HepG2 (cell line): ENCODE data around the gene DHRS7. TPM values are rescaled to one million over a fixed set of nuclear protein-coding genes. Genes with fewer than 3 reads are reported as not detected.
A peak's percentile ranks its signal among the peaks of the same experiment; 100 is the strongest.

Experiments used
- E2F2 ChIP-seq: sonication (generic); formaldehyde crosslinking; IDR thresholded peaks from 2 replicates; pipeline ENCODE4 v1.4.0; 2020; ENCODE audit warnings: missing genetic modification reagents, borderline replicate concordance
- HDAC6 ChIP-seq: fragments of 200-600 bp; sonication (generic); IDR thresholded peaks from 2 replicates; pipeline ENCODE4 v1.7.0; 2017; ENCODE audit warnings: mild to moderate bottlenecking, antibody characterized with exemption, low read length, low read depth
- HNF4A ChIP-seq: sonication (generic); formaldehyde crosslinking; IDR thresholded peaks from 2 replicates; pipeline ENCODE4 v1.4.0; 2020; ENCODE audit warnings: missing genetic modification reagents
- HOXA3 ChIP-seq: sonication (generic); formaldehyde crosslinking; IDR thresholded peaks from 2 replicates; pipeline ENCODE4 v1.5.0; 2020; ENCODE audit warnings: missing genetic modification reagents
- IRF2 ChIP-seq: IDR thresholded peaks from 2 replicates; pipeline ENCODE4 v1.6.1; 2018; ENCODE audit warnings: missing genetic modification reagents, missing compliant biosample characterization
- KLF6 ChIP-seq: IDR thresholded peaks from 2 replicates; pipeline ENCODE4 v1.8.0; 2016; ENCODE audit warnings: missing biosample characterization, missing genetic modification reagents
- KMT2A ChIP-seq: sonication (generic); formaldehyde crosslinking; IDR thresholded peaks from 2 replicates; pipeline ENCODE4 v1.4.0; 2020; ENCODE audit warnings: missing genetic modification reagents
- MXD3 ChIP-seq: IDR thresholded peaks from 2 replicates; pipeline ENCODE4 v1.6.1; 2016; ENCODE audit warnings: mild to moderate bottlenecking, missing biosample characterization, missing genetic modification reagents
- PTBP1 ChIP-seq: fragments of 200-400 bp; formaldehyde crosslinking; IDR thresholded peaks from 2 replicates; pipeline ENCODE4 v1.6.1; 2018; ENCODE audit warnings: low read length, low read depth; ENCODE audit not compliant: poor library complexity, severe bottlenecking
- SMAD3 ChIP-seq: sonication (generic); formaldehyde crosslinking; IDR thresholded peaks from 2 replicates; pipeline ENCODE4 v1.4.0; 2020; ENCODE audit warnings: missing genetic modification reagents
- TFE3 ChIP-seq: IDR thresholded peaks from 2 replicates; pipeline ENCODE4 v1.6.1; 2016
- TIGD3 ChIP-seq: sonication (generic); formaldehyde crosslinking; IDR thresholded peaks from 2 replicates; pipeline ENCODE4 v1.5.1; 2020; ENCODE audit warnings: mild to moderate bottlenecking, missing genetic modification reagents, borderline replicate concordance
- WIZ ChIP-seq: sonication (generic); formaldehyde crosslinking; IDR thresholded peaks from 2 replicates; pipeline ENCODE4 v1.5.1; 2020; ENCODE audit warnings: mild to moderate bottlenecking, missing genetic modification reagents
- YEATS2 ChIP-seq: sonication (generic); formaldehyde crosslinking; IDR thresholded peaks from 2 replicates; pipeline ENCODE4 v1.4.0; 2020; ENCODE audit warnings: missing genetic modification reagents, borderline replicate concordance
- YY1 ChIP-seq: IDR thresholded peaks from 2 replicates; pipeline ENCODE4 v1.6.1; 2011; ENCODE audit warnings: low read length, low read depth, moderate library complexity, mild to moderate bottlenecking; ENCODE audit not compliant: insufficient read depth, insufficient replicate concordance
- ZFY ChIP-seq: sonication (generic); formaldehyde crosslinking; IDR thresholded peaks from 2 replicates; pipeline ENCODE4 v1.4.0; 2020; ENCODE audit warnings: missing genetic modification reagents
- ZMAT5 ChIP-seq: sonication (generic); formaldehyde crosslinking; IDR thresholded peaks from 2 replicates; pipeline ENCODE4 v1.5.0; 2020; ENCODE audit warnings: mild to moderate bottlenecking, low read depth, missing genetic modification reagents, borderline replicate concordance
- ZNF337 ChIP-seq: sonication (generic); formaldehyde crosslinking; IDR thresholded peaks from 2 replicates; pipeline ENCODE4 v1.5.1; 2020; ENCODE audit warnings: missing genetic modification reagents, low read depth, mild to moderate bottlenecking, borderline replicate concordance
- ZNF512B ChIP-seq: sonication (generic); formaldehyde crosslinking; IDR thresholded peaks from 2 replicates; pipeline ENCODE4 v1.5.1; 2020; ENCODE audit warnings: missing genetic modification reagents, mild to moderate bottlenecking, borderline replicate concordance
- ZNF629 ChIP-seq: sonication (generic); formaldehyde crosslinking; conservative IDR thresholded peaks from 2 replicates; pipeline ENCODE4 v1.5.0; 2020; ENCODE audit warnings: missing genetic modification reagents
- ZNF879 ChIP-seq: sonication (generic); formaldehyde crosslinking; IDR thresholded peaks from 2 replicates; pipeline ENCODE4 v1.8.1; 2023; ENCODE audit warnings: missing genetic modification reagents
- ZNF883 ChIP-seq: sonication (generic); formaldehyde crosslinking; IDR thresholded peaks from 2 replicates; pipeline ENCODE4 v1.5.1; 2020; ENCODE audit warnings: mild to moderate bottlenecking, missing genetic modification reagents; ENCODE audit errors: not compliant biosample characterization
- ZSCAN29 ChIP-seq: sonication (generic); formaldehyde crosslinking; conservative IDR thresholded peaks from 2 replicates; pipeline ENCODE4 v1.4.0; 2020; ENCODE audit warnings: mild to moderate bottlenecking, missing genetic modification reagents
- polyA plus RNA-seq, 8 experiments: library from polyadenylated mRNA; depleted of rRNA in 3 of 8; stranded (reverse) in 7 of 8; unstranded in 1 of 8; fragments of >200 nt; fragmentation: Illumina TruSeq in 4 of 8; extraction: Trizol in 4 of 8; gene quantifications; 2 replicates each; pipeline versions ENCODE4 v1.2.1 to v1.2.3, GENCODE V29; 2011 to 2016; ENCODE audit warnings: low read depth in 4 of 8, missing spikeins in 1 of 8, mixed read lengths in 1 of 8; ENCODE audit not compliant: insufficient read depth in 1 of 8
- total RNA-seq, 5 experiments: library from RNA; depleted of rRNA; stranded (reverse); fragments of >200 nt; fragmentation: Illumina TruSeq; extraction: Trizol; gene quantifications; 2 replicates each; pipeline ENCODE4 v1.2.3, GENCODE V29; 2016; ENCODE audit warnings: low read depth in 1 of 5

Gene DHRS7
- total and polyA plus RNA-seq, 2 of the 13 experiments (the other 11 are each of a cell fraction or from before 2014, with no cell fraction given), result 20.8 to 44.4 TPM

- TF ChIP-seq TIGD3 (CRISPR knock-in tag) (no peak), E2F2 (no peak), ZNF512B (CRISPR knock-in tag) (no peak), ZSCAN29 (CRISPR knock-in tag) (no peak), YEATS2 (CRISPR knock-in tag) (no peak), HDAC6 (no peak), HOXA3 (CRISPR knock-in tag) (peak; percentile 67), MXD3 (CRISPR knock-in tag) (no peak), PTBP1 (no peak), KMT2A (0 out of 2 replicates have a peak, but pooled peaks have one; percentile 32), WIZ (CRISPR knock-in tag) (peak; percentile 45; the same call in 1 of the 2 replicates), YY1 (peak; percentile 50), KLF6 (CRISPR knock-in tag) (no peak), IRF2 (CRISPR knock-in tag) (peak; percentile 32; the same call in 1 of the 2 replicates), TFE3 (CRISPR knock-in tag) (peak; percentile 89), ZMAT5 (no peak), SMAD3 (CRISPR knock-in tag) (no peak), ZNF629 (CRISPR knock-in tag) (no peak), ZNF337 (no peak), ZNF883 (CRISPR knock-in tag) (no peak), ZNF879 (CRISPR knock-in tag) (no peak), HNF4A (CRISPR knock-in tag) (peak; percentile 72), ZFY (peak; percentile 42; the same call in 1 of the 2 replicates)
These were observed 70.8 kb downstream of the DHRS7 start (continued) for GRCh38 chr14:60094306-60094897.
